Posterior cingulate gyrus (tissue), 11 donors: Measurements from ENCODE around the gene P2RX2.
A peak's percentile ranks its signal among the peaks of the same experiment; 100 is the strongest.

Experiments used
- DNase-seq, 10 donors: peaks; one replicate each; pipeline versions ENCODE4 v3.0.0 to v3.0.0-alpha.2; 2020 to 2021; ENCODE audit warnings: mixed read lengths in 3 of 10
- intact Hi-C: fragments of 100-400 bp; cut with DNase I; formaldehyde crosslinking; loops from one replicate; pipeline ENCODE4 v1.15.1; 2023

P2RX2 gene

GRCh38 chr12:132600048-132601032 lies 18.2 kb upstream of the P2RX2 start:
- intact Hi-C loops: no loop called here
- DNase-seq: peak in 8 of 10 donors; percentile 48 to 94 (median 55)

DNA sequence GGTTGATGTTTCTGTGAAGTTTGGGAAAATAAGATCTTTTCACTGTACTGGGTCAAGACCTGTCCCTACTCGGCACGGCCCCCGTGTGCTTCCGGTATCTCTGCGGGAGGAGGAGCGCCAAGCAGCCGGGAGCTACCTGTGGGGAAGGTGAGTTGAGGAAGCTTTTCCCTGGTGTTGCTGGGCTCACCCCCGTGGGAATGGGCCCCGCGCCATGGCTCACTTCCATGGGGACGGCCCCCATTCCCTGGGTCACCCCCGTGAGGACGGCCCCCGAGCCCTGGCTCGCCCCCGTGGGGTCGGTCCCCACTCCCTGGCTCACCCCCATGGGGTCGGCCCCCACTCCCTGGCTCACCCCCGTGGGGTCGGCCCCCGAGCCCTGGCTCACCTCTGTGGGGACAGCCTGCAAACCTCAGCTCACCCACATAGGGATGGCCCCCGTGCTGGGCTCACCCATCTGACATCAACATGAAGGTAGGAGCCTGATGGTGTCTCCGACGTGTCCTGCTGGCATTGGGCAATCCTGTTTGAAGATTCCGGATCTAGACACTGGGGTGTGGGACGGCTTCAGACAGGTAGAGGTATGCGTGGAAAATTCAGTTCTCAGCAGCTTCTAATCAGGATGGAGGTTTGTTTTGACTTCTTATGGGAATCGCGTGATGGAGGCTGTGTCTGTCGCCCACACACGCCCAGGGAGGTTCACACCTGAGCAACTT lies 17.2 kb upstream of the P2RX2 start:
- intact Hi-C loops: no loop called here

GRCh38 chr12:132602572-132603239 lies 15.9 kb upstream of the P2RX2 start:
- intact Hi-C loops: no loop called here
- DNase-seq: peak in 2 of 10 donors; percentile 51 to 74

More for the DNA sequence above, 17.2 kb upstream of the P2RX2 start:
- DNase-seq: peak in 2 of 10 donors; percentile 58 to 74

- intact Hi-C loops: no loop called here
- peak in 2 of 10 donors; percentile 68 to 70 for DNase-seq
Observed at GRCh38 chr12:132603240-132604150, 15.1 kb upstream of the P2RX2 start.

GRCh38 chr12:132604151-132604618 lies 14.4 kb upstream of the P2RX2 start:
- intact Hi-C loops: no loop called here
- peak in 2 of 10 donors; percentile 74 to 79 for DNase-seq

DNA sequence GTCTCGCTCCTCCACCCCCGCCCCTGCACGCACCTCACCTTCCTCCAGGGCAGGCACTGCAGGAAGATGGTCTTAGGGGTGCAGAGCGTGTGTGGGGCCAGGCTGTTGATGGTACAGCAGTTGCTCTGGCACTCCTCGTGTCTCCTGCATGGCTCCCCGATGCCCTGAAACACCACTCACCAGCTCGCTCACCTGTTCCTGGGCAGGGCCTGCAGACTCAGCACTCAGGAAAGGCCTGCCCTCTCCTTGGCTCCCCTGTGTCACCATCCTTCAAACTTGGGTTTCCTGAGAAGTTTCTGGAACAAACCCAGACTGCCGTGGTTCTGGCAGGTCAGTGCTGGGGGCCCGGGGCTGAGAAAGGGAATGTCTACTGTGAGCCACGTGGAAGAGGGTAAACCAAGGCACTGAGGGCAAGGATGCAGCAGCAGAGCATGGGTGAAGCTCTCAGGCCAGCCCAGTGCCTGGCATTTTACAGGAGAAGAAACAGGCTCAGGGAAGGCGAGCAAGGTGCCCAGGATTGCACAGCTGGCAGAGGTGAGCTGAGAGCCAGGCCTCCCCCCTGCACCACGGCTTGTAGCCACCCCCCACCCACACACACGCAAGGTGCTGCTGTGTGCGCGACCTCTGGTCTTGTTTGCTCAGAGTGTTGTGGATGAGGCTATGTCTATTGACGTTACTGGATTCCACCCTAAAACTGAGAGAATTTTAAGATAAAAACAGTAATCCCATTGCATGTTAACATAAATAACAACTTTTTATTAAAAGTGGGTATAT lies 13.7 kb upstream of the P2RX2 start:
- intact Hi-C loops: no loop called here
- peak in 3 of 10 donors; percentile 56 to 64 (median 63) for DNase-seq

DNA sequence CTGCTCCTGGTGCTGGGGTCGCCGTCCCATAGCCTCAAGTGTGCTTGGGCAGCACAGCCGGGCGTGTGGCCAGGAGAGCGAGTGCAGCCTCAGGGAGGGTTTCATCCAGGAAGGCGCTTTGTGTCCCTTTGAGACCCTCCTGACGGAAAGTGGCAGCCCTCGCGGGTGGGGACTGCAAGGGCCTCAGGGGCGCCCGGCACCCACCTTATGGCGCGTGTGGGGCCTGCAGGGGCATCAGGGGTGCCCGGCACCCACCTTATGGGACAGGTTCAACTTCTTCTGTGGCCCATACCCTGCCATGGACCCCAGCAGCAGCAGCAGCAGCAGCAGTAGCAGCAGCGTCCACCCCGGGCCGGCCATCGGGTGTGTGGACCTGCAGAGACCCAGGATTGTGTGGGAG lies 12.7 kb upstream of the P2RX2 start:
- peak in 3 of 10 donors; percentile 40 to 79 (median 70) for DNase-seq
- intact Hi-C loops: no loop called here

GRCh38 chr12:132606466-132606865 lies 12.1 kb upstream of the P2RX2 start:
- intact Hi-C loops: no loop called here
- DNase-seq: peak in 2 of 10 donors; percentile 59 to 76

- intact Hi-C loops: no loop called here
- peak in 2 of 10 donors; percentile 72 to 76 for DNase-seq
Observed at GRCh38 chr12:132606927-132607326, 11.6 kb upstream of the P2RX2 start.

- intact Hi-C loops: no loop called here
- peak in 1 of 10 donors; percentile 63 for DNase-seq
Observed at GRCh38 chr12:132608231-132609171, 10.1 kb upstream of the P2RX2 start.

DNA sequence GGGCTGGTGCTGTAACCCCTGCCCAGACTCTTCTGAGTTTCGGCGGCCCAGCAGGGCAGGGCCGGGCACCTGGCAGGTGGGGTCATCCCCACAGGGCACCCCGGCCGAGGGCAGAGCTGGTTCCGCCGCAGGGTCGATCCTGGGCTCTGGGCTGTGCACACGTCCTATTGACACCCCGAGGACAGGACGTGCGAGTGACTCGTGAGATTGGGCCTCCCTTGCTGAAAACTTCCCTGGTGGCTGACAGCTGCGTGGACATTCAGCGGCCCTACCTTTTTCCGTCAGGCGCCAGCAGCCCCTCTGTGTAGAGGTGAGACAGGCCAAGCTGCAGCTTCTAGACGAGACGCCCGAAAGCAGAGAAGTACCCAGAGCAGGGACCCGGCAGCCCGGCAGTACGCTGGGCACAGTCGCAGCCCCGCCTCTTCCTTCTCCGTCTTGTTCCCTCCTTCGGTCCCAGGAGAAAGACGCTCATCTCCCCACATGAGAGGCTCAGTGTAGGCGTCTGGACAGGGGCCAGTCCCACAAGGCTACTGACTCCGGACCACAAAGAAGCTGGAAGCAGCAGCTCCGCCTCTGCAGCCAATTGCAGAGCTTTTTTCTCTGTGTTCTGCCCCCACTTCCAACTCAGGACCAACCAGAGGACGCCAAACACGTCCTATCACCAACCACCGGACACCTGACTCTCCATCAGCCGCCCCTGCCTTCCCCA lies 8.4 kb upstream of the P2RX2 start, which contains the start of gene LRCOL1:
LRCOL1 (minus strand) TSS at position 532 of the 709 bp plus-strand sequence. CDS start 4,331 bp downstream, outside the sequence.
- intact Hi-C loops: loop anchor here (5.0 kb wide), 1 partner anchor 458 kb away; no protein-coding TSS in a partner anchor
- DNase-seq: peak in 1 of 10 donors; percentile 86

- intact Hi-C loops: loop anchor here (5.0 kb wide), 1 partner anchor 459 kb away; no protein-coding TSS in a partner anchor
- DNase-seq: peak in 1 of 10 donors; percentile 63
Observed at GRCh38 chr12:132610866-132611602, 7.5 kb upstream of the P2RX2 start.

DNA sequence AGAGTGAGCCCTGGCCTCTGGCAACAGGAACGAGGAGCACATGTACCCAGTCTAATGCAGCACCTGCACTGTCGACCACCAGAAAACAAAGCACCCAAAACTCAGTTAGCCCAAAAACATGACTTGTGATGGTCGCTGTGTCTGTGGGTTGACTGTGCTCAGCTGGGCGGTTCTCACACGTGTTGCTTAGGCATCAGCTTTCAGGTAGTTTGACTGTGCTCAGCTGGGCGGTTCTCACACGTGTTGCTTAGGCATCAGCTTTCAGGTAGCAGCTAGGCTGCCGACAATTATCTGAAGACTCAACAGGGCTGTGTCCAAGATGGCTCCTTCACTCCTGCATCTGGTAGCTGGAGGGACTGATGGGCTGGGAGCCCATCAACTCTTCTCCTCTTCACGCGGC lies 7.0 kb upstream of the P2RX2 start:
- DNase-seq: peak in 1 of 10 donors; percentile 12
- intact Hi-C loops: loop anchor here (5.0 kb wide), 1 partner anchor 459 kb away; no protein-coding TSS in a partner anchor

DNA sequence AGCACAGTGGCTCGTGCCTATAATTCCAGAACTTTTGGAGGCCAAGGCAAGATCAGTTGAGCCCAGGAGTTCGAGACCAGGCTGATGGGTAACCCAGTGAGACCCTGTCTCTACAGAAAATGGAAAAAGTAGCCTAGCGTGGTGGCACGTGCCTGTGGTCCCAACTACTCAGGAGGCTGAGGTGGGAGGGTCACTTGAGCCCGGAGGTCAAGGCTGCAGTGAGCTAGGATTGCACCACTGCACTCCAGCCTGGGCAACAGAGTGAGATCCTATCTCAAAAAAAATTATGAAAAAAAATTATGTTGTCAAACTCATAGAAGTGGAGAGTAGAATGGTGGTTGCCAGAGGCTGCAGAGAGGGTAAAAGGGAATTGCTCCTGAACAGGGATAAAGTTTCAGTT lies 4.5 kb upstream of the P2RX2 start:
- intact Hi-C loops: loop anchor here (5.0 kb wide), 1 partner anchor 462 kb away; no protein-coding TSS in a partner anchor
- peak in 2 of 10 donors; percentile 17 to 50 for DNase-seq

DNA sequence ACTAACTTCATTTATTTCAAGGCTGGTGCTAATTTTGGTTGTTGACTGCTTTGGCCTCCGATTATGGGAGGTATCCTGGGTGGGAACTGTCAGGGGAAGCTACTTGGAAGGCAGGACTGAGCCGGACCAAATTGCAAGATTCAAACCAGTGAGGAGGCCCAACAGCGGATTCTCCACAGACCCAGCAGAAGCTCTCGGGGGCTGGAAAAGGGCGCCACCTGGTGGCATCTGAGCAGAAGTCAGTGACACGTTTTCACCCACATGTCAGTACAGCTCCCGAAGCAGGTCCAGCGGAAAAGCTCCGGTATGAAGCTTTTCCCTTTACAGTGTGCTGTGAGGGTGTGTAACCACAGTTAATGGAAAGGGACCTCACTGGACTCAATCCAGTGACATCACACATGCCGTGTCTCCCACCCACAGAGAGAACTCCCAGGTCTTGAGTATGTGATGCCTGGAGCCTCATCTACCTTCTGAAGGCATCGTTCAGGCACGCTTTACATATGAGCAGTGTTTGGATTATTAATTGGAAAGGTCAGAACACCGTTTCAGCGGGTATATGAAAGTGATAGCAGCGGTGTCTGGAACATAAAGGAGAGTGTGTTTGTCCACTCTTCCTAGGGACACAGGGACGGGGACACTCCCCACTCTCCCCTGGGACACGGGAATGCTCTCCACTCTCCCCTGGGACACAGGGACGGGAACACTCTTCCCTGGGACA lies 3.6 kb upstream of the P2RX2 start:
- intact Hi-C loops: loop anchor here (1.0 to 5.0 kb wide), 2 partner anchors 200 to 463 kb away; no protein-coding TSS in a partner anchor
- peak; percentile 67 to 98 (median 86) for DNase-seq
